ENCODE measurements around the gene HYLS1. TPM values are rescaled to one million over a fixed set of nuclear protein-coding genes. Genes with fewer than 3 reads are reported as not detected.
"Not testable (repeated sequence)": the region's sequence is repeated elsewhere in the genome, so short reads cannot be mapped to it uniquely, and the experiment has no call there.

Gene HYLS1
- total RNA-seq, 1 experiment from 2014 or later, result 21.3 TPM

DNA sequence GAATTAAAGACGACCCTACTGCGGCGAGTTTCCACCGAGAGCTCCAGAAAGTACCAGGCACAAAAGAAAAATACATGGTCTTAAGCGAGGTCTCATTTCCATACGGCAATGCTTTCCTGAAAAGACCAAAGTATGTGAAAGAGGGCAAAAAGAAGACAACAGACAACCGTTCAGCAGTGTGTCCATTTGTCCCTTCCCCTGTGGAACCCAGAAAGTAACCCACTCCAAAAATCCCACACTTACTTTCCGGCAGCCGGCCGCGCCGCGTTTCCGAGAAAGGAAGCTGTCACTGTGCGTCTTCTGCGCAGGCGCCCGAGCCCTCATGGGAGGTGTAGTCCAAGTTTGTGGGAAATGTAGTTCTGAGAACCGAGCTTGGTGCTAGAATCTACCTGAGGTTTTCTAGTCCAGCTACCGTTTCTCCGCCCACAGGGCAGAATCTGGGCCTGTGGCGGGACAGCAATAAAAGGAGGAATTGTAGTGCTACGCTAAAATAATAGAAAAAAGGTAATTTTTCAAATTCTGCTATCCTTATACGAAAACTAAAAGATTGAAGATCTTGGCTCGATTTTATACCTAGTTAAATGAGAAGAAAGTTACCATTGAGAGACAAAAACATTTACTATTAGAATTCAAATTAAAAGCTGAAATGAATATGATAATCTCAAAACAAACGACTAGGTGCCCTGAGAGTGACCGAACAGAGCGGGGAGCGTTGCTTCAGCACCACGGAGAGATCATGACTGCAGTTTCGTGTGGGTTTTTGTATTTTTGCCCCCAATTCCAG lies 15.7 kb downstream of the HYLS1 start, which contains the start of gene PUS3:
TSS of gene PUS3 (minus strand) at position 280 of the 784 bp plus-strand sequence. CDS start 6,922 bp downstream, outside the sequence.
- DNase-seq (ENCODE audit: low read depth), result peak; percentile 75

DNA sequence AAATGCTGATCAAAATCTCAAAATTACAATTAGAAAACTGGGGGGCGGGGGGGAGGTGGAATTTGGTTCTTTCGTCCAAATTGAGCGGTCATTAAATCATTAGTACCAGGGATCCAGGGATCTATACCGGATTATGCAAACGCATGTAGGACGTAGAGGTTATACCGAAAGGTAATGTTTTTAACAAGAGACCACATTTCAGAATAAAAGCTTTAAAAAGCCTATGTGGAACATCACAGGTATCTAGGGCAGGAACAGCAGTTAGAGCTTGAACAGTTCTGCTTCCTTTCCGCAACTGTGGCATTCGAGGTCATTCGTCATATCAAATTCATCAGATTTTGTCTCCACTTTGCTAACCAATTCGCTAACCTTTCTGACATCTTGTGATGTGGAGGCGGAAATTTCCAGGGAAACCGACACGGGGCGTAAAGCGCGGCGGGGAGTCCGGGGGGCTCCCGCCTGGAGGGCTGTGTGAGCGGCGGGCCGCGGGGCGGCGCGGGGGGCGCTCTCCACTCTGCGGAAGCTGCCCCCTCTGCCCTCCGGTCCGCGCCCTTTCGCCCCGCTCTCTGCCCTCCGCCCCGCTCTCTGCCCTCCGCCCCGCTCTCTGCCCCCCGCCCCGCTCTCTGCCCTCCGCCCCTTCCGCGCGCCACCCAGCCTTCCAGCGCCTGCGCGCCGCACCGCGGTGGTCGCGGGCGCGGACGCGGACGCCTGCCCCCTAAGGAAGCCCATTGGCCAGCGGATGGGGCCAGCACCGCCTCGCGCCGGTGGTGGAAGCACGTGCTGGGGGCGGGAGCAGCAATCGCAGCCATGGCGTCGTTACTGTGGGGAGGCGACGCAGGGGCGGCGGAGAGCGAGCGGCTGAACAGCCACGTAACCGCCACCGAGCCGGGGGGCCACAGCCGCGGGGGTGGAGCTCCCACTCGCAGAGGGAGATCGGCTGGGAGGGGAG lies 16.5 kb downstream of the HYLS1 start, which contains the start of gene DDX25:
TSS of gene DDX25 (plus strand) at position 798 of the 949 bp plus-strand sequence. CDS start at position 808, 10 bp downstream.
- DNase-seq (ENCODE audit: low read depth), result no peak

- DNase-seq (ENCODE audit: low read depth), result no peak
These were observed 17.2 kb downstream of the HYLS1 start for GRCh38 chr11:125904678-125905077.

- no peak for DNase-seq (ENCODE audit: low read depth)
These were observed 22.9 kb downstream of the HYLS1 start for GRCh38 chr11:125910226-125910849.

- DNase-seq (ENCODE audit: low read depth), result not testable (repeated sequence)
These were observed 27.1 kb downstream of the HYLS1 start for GRCh38 chr11:125914601-125915000.

GRCh38 chr11:125916683-125917347 lies 29.3 kb downstream of the HYLS1 start:
- no peak for DNase-seq (ENCODE audit: low read depth)

DNA sequence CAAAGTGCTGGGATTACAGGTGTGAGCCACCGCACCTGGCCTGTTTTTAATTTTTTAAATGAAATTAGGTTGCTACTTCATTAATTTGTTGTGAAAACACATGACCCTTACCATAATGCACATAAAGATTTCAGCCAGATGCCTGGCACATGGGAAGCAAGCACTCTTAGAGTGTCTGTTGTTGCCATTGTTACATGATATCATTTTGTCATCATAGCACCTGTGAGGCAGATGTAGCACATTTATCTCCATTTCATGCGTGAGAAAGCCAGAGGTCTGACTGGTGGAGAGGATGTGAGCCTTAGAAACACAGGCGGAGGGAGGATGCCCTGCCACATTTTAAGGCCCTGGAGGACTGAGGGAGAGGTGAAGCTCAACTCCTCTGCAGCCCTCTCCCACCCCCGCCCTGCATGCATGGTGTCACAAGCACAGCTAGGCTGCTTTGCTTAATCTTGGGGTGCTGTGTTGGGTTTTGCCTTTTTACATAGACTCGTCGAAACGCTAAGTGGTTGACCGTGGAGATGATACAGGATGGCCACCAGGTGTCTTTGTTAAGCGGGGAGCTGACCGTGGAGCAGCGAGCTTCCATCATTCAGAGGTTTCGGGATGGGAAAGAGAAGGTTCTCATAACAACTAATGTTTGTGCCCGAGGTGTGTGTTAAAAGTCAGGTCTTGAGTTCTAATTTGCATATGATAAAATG lies 30.8 kb downstream of the HYLS1 start:
- no peak for DNase-seq (ENCODE audit: low read depth)

GRCh38 chr11:125921042-125921441 lies 33.6 kb downstream of the HYLS1 start:
- no peak for DNase-seq (ENCODE audit: low read depth)

DNA sequence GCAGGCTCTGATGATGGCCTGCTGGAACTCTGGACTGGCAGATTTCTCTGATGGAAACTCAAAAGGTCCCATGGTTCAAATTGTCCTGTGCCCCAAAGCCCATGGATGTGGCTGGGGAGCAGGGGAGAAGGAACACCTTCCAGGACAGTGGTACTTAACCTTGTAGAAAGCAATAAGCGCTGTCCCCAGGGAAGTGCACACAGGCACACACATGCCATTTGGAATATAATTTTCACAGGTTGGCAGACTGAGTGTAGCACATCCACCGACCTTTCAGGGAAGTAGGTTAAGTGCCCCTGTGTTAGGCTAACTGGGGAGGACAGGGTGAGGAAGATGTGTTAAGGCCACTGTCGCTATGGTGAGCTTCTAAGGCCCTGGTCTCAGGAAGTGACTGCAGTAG lies 34.7 kb downstream of the HYLS1 start:
- DNase-seq (ENCODE audit: low read depth), result no peak

DNA sequence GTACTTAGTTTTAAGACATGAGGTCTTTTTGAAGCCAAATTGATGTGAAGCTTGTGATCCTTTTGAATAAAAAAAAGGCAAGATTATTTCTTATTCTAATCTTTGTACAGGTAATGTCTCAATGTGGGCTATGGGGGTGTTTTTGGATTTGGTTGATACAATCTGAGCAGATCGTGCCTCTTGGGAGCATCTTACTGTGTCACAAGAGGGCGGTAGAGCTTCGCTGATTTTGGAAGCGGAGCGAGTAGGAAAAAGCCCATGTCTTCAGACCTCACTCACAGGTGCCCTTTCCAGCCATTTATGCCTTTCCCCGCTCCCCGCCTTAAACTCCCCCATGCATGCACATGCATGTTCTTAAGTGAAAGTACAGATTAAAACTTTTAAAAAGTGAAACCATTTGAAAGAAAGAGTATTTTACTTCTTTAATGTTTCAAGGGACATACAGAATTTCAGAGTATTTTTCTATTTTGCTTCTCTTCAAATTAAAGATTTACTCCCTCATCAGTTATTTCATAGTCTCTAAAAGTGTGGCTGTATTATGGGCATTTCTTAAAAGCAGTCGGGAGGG lies 35.6 kb downstream of the HYLS1 start:
- peak; percentile 41 for DNase-seq (ENCODE audit: low read depth)

- no peak for DNase-seq (ENCODE audit: low read depth)
These were observed 36.2 kb downstream of the HYLS1 start for GRCh38 chr11:125923633-125924032.

- no peak for DNase-seq (ENCODE audit: low read depth)
These were observed 37.0 kb downstream of the HYLS1 start for GRCh38 chr11:125924384-125925007.

- no peak for DNase-seq (ENCODE audit: low read depth)
These were observed 37.8 kb downstream of the HYLS1 start for GRCh38 chr11:125925247-125925740.

GRCh38 chr11:125925804-125926203 lies 38.3 kb downstream of the HYLS1 start:
- DNase-seq (ENCODE audit: low read depth), result no peak

DNA sequence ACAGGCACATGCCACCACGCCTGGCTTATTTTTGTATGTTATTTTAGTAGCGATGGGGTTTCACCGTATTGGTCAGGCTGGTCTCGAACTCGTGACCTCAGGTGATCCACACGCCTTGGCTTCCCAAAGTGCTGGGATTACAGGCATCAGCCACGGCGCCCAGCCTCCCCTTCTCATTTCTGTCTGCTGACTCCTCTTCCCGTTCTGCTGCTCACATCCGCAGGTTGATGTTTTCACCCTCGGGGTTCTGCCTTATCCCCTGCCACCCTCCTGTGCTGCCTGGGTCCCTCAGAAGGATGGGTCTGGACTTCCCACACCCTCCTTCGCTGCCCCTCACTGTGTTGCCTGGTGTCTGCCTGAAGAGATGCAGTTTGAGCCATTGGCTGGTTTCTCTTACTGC lies 39.2 kb downstream of the HYLS1 start:
- no peak for DNase-seq (ENCODE audit: low read depth)

DNA sequence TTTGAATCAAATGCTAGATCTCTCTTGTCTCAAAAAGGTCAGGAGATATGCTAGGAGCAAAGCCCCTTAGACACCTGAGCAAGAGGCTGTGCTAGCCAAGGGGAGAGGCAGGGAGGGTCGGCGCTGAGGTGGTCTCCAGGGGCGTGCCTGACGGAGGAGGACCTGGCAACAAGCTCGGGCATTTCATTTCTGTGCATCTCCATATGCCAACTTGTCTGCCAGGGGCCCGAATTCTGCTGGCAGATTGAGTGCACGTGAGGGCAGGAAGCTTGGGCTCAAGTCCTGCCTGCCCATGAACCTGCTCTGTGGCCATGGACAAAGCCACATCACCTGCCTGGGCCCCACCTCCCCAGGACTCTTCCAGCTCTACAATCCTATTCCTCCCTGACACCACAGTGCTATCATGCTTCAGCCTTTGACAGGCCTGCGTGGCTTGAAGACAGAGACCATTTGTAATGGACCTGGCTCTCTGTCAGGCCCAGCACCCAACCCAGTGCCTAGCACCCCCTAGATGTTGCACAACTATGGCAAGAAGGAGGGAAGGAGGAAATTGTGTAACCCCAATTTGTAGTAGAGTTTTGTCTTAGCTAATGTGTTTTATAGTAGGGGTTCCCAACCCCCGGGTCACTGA lies 42.1 kb downstream of the HYLS1 start:
- no peak for DNase-seq (ENCODE audit: low read depth)

DNA sequence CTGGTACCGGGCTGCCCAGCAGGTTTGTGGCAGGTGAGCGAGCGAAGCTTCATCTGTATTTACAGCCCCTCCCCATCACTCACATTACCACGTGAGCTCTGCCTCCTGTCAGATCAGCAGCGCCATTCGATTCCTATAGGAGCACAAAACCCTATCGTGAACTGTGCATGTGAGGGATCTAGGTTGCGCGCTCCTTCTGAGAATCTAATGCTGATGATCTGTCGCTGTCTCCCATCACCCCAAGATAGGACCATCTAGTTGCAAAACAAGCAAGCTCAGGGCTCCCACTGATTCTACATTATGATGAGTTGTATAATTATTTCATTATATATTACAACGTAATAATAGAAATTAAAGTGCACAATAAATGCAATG lies 42.6 kb downstream of the HYLS1 start:
- DNase-seq (ENCODE audit: low read depth), result no peak

- DNase-seq (ENCODE audit: low read depth), result no peak
These were observed 43.6 kb downstream of the HYLS1 start for GRCh38 chr11:125931116-125931515.

- DNase-seq (ENCODE audit: low read depth), result no peak
These were observed 44.2 kb downstream of the HYLS1 start for GRCh38 chr11:125931668-125932067.
